Measurements from ENCODE around the gene SERPINA5.
"Not testable (repeated sequence)": the region's sequence is repeated elsewhere in the genome, so short reads cannot be mapped to it uniquely, and the experiment has no call there.

The SERPINA5 gene

GRCh38 chr14:94575730-94576585, 5.3 kb upstream of the SERPINA5 start:
- DNase-seq = no peak

GRCh38 chr14:94577472-94577871, 3.8 kb upstream of the SERPINA5 start:
- not testable (repeated sequence) for DNase-seq

GRCh38 chr14:94578712-94579111, 2.5 kb upstream of the SERPINA5 start:
- no peak for DNase-seq

- no peak for DNase-seq
Observed at GRCh38 chr14:94582199-94582750, 1.0 kb downstream of the SERPINA5 start.

- DNase-seq = no peak
Observed at GRCh38 chr14:94582851-94583250, 1.6 kb downstream of the SERPINA5 start.

- no peak for DNase-seq
Observed at GRCh38 chr14:94583557-94583956, 2.3 kb downstream of the SERPINA5 start.

GRCh38 chr14:94584591-94585280, 3.5 kb downstream of the SERPINA5 start:
- DNase-seq = no peak

- DNase-seq = no peak
Observed at GRCh38 chr14:94586635-94587034, 5.4 kb downstream of the SERPINA5 start.

- DNase-seq = no peak
Observed at GRCh38 chr14:94588311-94588710, 7.1 kb downstream of the SERPINA5 start.

- DNase-seq = no peak
Observed at GRCh38 chr14:94591073-94591472, 9.8 kb downstream of the SERPINA5 start.

GRCh38 chr14:94591871-94592270, 10.6 kb downstream of the SERPINA5 start:
- no peak for DNase-seq

- no peak for DNase-seq
Observed at GRCh38 chr14:94592457-94592856, 11.2 kb downstream of the SERPINA5 start.

GRCh38 chr14:94593376-94593748, 12.1 kb downstream of the SERPINA5 start:
- no peak for DNase-seq

GRCh38 chr14:94593749-94594431, 12.7 kb downstream of the SERPINA5 start:
- no peak for DNase-seq

GRCh38 chr14:94594441-94594840, 13.2 kb downstream of the SERPINA5 start:
- DNase-seq = no peak

GRCh38 chr14:94595912-94596311, 14.7 kb downstream of the SERPINA5 start:
- DNase-seq = no peak

GRCh38 chr14:94596361-94596760, 15.1 kb downstream of the SERPINA5 start:
- no peak for DNase-seq

GRCh38 chr14:94597788-94598187, 16.6 kb downstream of the SERPINA5 start:
- DNase-seq = no peak

- no peak for DNase-seq
Observed at GRCh38 chr14:94598506-94598815, 17.2 kb downstream of the SERPINA5 start.

GRCh38 chr14:94598816-94599655, 17.8 kb downstream of the SERPINA5 start:
- peak in 1 of 2 experiments; percentile 8 for DNase-seq

- no peak for DNase-seq
Observed at GRCh38 chr14:94599656-94600004, 18.4 kb downstream of the SERPINA5 start.

GRCh38 chr14:94600148-94600545, 18.9 kb downstream of the SERPINA5 start:
- DNase-seq = no peak

Data from NCI-H526 (cell line).